SK-N-SH (cell line): ENCODE data around the gene DONSON.

ENCODE experiments used
- CHD2 ChIP-seq: fragments of 150-350 bp; IDR thresholded peaks from 2 replicates; pipeline ENCODE4 v1.6.1; 2018; ENCODE audit warnings: low read length; ENCODE audit not compliant: partially characterized antibody
- CTCF ChIP-seq: fragments of 200-600 bp; sonication (generic); IDR thresholded peaks from 2 replicates; pipeline ENCODE4 v1.6.1; 2017; ENCODE audit warnings: antibody characterized with exemption, mild to moderate bottlenecking, moderate library complexity
- EP300 ChIP-seq, 2 experiments: IDR thresholded peaks; 2 replicates each; pipeline versions ENCODE4 v1.4.0 to v1.6.1; 2012; ENCODE audit warnings: borderline replicate concordance in 1 of 2, low read depth in 1 of 2, low read length in 1 of 2
- EZH2phosphoT487 ChIP-seq: fragments of 200-600 bp; sonication (generic); IDR thresholded peaks from 2 replicates; pipeline ENCODE4 v1.6.1; 2017; ENCODE audit warnings: low read depth, mixed run types, mild to moderate bottlenecking, antibody characterized with exemption, moderate library complexity, borderline replicate concordance
- NFIC ChIP-seq: IDR thresholded peaks from 2 replicates; pipeline ENCODE4 v1.4.0; 2012; ENCODE audit warnings: borderline replicate concordance
- NRF1 ChIP-seq: IDR thresholded peaks from 2 replicates; pipeline ENCODE4 v1.6.1; 2012; ENCODE audit warnings: low read depth, mild to moderate bottlenecking, low read length
- POLR2AphosphoS5 ChIP-seq: IDR thresholded peaks from 2 replicates; pipeline ENCODE4 v1.6.1; 2012; ENCODE audit warnings: low read depth, low read length
- RFX5 ChIP-seq: IDR thresholded peaks from 2 replicates; pipeline ENCODE4 v1.6.1; 2012; ENCODE audit warnings: mild to moderate bottlenecking, improper control_type of control experiment, low read length
- SIN3A ChIP-seq: IDR thresholded peaks from 2 replicates; pipeline ENCODE4 v1.6.1; 2012; ENCODE audit warnings: low read depth, mild to moderate bottlenecking, low read length, moderate library complexity, borderline replicate concordance
- TAF1 ChIP-seq: IDR thresholded peaks from 2 replicates; pipeline ENCODE4 v1.6.1; 2012; ENCODE audit warnings: low read depth, mild to moderate bottlenecking, low read length, moderate library complexity, borderline replicate concordance
- TF ChIP-seq, protein P1 (sequence below): IDR thresholded peaks from 2 replicates; pipeline ENCODE4 v1.4.0; 2012; ENCODE audit warnings: low read depth, borderline replicate concordance
- TF ChIP-seq, protein P2 (sequence below): fragments of 150-350 bp; IDR thresholded peaks from 2 replicates; pipeline ENCODE4 v1.6.1; 2017; ENCODE audit warnings: antibody characterized with exemption, low read length, low read depth, borderline replicate concordance

DNA sequence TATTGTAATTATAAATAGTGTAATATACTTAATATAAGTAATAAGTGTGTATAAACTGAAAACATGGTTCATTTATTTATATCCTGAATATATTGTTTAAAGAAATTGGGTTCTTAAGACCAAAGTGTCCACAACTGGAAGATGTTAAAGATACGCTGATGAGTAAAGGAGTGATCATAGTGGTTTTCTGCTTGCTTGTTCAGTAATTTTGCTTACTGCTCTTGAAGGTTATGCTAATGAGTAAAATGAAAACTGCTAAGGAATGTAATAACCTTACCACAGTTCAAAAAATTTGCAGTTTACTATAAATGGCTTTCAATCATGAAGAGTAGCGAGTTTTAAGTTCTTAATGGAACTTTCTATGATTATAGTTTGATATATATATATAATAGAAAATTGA lies 22.0 kb downstream of the DONSON start:
- TF ChIP-seq RFX5: no peak
- TF ChIP-seq CTCF: no peak
- TF ChIP-seq, protein P1, sequence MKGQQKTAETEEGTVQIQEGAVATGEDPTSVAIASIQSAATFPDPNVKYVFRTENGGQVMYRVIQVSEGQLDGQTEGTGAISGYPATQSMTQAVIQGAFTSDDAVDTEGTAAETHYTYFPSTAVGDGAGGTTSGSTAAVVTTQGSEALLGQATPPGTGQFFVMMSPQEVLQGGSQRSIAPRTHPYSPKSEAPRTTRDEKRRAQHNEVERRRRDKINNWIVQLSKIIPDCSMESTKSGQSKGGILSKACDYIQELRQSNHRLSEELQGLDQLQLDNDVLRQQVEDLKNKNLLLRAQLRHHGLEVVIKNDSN: no peak
- TF ChIP-seq NRF1: no peak
- no peak for TF ChIP-seq SIN3A
- TF ChIP-seq EZH2phosphoT487: no peak
- no peak for TF ChIP-seq EP300 (IDR thresholded peaks at IDR 0.05; ENCODE audit: borderline replicate concordance in 1 of 2, low read depth in 1 of 2, low read length in 1 of 2)
- TF ChIP-seq, protein P2, sequence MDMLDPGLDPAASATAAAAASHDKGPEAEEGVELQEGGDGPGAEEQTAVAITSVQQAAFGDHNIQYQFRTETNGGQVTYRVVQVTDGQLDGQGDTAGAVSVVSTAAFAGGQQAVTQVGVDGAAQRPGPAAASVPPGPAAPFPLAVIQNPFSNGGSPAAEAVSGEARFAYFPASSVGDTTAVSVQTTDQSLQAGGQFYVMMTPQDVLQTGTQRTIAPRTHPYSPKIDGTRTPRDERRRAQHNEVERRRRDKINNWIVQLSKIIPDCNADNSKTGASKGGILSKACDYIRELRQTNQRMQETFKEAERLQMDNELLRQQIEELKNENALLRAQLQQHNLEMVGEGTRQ: no peak
- TF ChIP-seq POLR2AphosphoS5: no peak
- TF ChIP-seq TAF1: no peak
- TF ChIP-seq NFIC: no peak
- no peak for TF ChIP-seq CHD2
